COLO829 (cell line): ENCODE results near the gene ALK.

Experiments
- DNase-seq: peaks from one replicate; pipeline ENCODE4 v3.0.0; 2012; ENCODE audit warnings: low spot score

Gene ALK

DNA sequence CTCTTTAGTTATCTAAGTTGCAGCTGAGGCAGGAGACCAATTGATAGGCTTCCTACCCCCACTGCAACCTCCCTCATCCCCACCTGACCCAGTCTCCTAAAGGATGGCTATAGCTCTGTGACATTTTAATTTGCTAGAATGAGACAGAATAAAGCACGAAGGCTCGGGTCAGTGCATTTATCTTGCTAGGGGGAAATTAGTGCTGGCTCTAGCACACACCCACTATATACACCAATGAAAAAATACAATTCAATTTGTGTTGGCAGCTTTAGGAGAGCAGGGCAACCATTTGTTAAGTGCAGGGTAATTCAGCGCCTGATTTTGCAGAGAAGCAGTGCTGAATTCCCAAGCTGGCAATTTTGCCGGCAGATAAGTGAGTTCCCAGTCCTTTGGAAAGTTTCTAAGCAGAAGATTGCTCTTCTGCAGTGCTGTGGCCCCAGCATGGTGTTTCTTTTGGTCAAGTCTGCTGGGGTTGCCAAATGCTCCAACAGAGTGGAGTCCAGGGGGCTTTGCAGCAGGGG is 346.0 kb downstream of the ALK start:
- no peak for DNase-seq

DNA sequence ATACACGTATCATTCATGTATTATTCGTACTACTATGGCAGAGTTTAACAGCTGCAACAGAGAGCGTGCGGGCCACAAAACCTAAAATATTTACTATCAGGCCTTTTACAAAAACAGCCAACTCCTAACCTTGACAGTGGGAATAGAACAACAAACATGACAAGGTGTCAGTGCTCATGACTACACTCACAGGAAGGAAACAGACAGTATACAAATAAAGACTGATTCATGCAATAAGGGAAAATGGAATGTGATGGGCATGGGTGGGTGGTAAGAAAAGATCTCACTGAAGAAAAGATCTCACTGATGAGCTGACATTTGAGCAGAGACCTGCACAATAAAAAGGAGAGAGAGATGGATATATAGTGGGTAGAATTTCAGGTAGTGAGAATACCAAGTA is 347.8 kb downstream of the ALK start:
- DNase-seq = no peak

DNA sequence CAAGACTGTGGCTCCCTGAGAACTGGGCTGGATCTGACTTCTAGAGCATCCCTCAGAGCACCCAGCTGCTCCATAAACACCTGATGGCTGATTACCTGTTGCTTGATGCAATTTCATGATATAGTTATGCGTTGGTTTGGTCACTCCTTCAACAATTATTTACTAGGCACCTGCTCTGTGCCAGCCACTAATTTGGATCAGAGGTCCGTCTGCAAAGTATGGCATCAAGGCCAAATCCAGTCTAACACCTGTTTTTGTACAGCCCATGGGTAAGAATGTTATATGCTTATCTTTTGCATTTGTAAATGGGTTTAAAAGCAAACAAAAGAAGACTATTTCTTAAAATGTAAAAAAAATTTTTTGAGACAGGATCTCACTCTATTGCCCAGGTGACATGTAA is 348.2 kb downstream of the ALK start:
- no peak for DNase-seq

DNA sequence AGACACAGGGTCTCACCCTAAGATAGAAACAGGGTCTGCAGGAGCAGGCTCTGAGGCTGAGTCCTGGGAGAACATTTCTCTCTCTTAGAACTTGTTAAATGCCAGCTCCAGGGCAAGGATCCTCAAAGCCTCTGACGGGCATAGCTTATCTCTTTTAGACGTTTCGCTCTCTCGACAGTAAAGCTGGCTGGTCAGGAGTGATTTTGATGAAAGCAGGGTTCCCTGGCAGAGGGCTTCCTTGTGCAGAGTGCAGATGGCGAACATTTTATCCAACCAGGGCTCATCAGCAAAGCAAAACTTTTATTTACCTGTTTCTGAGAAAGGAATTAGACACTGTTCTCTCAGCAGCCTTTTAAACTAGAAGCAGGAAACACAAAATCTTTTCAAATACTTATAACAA is 350.8 kb downstream of the ALK start:
- DNase-seq = no peak

DNA sequence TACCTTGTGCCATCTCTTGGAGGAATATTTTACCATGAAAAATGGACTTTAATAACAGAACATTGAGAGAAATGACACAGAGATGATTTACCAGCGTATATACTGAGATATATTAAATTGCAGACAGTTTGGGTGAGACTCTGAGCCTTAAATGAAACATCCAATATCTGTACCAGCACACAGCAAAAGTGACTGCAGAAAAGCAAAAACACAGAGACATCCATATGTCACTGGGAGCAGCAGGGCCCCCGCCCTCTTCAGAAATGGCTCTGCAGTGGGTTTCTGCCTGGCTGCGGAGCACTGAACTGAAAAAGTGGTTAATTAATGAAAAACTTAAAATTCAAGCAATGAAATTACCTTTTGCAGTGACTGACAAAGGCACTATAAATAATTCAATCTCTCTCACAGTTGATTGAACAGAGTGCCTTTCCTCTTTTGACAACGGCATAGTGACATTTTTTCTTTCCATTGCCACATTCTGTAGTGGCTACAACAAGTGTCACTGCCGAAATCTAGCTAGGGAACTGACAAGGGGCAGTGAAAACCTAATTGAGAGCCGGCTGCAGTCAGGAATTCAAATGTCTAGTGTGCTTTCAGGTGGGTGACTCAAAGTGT is 353.4 kb downstream of the ALK start:
- DNase-seq = no peak

DNA sequence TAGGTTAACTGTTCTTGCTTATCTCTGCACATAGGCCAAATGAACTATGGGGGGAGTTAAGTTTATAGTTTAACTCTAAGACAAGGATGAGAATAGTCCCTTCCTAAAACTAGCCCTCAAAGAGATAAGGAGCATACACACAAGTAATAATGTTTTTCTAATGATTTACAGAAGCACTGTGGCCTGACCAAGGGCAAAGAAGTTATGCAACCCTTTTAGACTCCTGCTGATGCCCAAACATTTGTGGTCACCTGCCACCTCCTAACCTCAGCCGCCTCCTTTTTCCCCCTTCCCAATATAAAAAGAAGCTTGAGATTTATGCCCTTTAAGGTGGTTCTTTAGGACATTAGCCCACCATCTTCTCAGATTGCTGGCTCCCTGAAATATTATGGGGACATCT is 357.7 kb downstream of the ALK start:
- no peak for DNase-seq

DNA sequence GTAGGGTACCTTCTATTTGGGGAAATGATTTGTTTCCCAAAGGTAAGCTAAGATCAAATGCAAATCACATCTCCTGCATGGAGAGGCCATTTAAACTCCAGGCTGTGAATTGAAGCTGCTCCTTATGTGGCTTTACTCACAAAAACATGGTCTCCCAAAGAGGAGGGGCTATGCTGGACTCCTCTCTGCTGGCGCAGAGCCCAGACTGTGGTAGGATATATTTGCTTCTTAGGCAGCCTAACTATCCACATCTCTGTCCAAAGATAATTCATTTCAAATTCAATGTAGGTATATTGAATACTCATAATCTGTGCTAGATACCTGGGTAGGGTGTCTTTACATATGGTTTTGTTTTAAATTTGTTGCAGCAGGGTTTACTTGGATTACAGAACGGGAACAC is 358.5 kb downstream of the ALK start:
- DNase-seq = no peak

DNA sequence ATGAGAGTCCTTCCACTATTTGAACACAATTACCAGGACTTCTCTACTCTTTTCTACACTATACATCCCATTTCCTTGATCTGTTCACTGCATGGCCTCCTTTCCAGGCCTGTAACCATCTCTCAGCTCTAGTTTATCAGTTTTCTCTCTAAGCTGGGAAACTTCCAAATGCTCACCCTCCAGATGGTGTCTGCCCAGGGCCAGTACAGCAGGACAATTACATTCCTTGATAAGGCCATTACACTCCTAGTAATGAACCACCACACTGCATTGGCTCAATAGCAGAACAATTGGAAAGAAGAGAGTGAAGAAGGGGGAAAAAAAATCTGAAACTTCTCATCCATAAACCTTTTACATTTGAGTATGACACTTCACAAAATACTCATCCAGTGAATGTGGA is 359.1 kb downstream of the ALK start:
- DNase-seq = no peak

DNA sequence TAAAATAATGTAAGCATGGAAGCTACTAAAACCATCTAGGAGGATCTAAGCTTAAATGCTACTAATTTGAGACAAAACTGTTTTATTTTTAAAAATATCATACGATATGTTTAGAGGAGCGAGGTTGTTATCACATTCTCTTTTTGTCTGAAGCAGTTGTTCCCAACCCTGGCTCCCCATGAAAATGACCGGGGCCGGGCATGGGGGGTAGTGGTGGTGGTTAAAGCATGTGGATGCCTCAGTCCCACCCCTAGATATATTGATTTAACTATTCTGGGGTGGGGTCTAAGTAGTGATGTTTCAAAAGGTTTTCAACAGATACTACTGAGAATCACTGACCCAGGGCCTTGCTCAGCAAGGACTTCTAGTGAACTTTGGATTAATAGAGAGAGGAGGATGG is 359.8 kb downstream of the ALK start:
- no peak for DNase-seq

DNA sequence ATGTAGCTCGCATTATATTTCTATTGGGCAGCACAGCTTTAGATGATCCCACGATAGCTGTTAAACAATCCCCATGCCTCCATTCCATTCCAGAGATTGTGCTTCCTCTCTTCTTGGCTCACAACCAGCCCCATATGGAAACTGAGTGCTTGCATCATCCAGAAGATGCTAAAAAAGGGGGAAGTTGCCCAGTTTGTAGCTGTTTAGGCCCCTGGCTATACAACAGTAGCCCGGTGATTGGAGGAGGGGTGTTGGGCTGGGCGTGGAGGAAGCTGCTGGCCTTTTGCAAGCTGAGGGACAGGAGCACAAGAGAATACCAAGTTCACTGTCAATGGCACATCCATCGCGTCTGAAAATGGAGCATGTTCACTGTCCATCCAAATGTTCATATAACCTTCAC is 360.2 kb downstream of the ALK start:
- DNase-seq = no peak

DNA sequence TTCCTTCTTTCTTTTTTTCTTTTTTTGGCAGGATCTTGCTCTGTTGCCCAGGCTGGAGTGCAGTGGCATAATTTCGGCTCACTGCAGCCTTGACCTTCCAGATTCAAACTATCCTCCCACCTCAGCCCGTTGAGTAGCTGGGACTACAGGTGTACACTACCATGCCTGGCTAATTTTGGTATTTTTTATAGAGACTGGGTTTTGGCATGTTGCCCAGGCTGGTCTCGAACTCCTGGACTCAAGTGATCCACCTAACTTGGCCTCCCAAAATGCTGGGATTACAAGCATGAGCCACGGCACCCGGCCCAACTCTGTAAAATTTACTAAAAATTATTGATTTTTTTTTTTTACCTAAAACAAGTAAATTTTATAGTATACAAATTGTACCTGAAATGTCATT is 360.8 kb downstream of the ALK start:
- no peak for DNase-seq

DNA sequence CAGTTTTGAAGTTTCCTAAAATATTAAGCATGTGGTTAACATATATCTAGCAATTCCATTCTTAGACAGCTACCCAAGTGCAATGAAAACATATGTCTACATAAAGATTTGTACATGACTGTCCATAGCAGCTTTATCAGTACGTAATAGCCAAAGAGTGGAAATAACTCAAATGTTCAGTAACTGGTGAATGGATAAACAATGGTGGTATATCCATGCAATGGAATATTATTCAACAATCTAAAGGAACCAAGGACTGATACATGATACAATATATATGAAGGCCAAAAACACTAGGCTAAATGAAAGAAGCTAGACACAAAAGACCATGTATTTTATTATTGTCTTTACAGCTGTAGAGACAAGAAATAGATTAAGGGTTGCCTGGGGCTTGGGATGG is 361.4 kb downstream of the ALK start:
- DNase-seq = no peak

DNA sequence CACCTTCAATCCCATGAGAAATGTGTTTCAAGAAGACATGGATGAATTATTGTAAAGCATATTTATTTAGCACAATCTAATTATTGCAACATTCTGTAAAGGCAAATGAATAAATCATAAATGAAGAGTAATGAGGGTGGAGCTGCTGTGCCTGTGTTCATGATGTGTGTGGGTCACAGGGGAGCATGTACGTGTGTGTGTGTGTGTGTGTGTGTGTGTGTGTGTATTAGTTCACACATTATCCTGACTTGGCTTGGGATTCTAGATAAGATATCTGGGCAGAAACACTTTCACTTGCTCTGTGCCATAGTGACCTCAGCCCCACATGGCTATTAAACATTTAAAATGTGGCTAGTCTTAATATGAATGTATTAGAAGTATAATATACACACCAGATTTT is 361.8 kb downstream of the ALK start:
- no peak for DNase-seq

DNA sequence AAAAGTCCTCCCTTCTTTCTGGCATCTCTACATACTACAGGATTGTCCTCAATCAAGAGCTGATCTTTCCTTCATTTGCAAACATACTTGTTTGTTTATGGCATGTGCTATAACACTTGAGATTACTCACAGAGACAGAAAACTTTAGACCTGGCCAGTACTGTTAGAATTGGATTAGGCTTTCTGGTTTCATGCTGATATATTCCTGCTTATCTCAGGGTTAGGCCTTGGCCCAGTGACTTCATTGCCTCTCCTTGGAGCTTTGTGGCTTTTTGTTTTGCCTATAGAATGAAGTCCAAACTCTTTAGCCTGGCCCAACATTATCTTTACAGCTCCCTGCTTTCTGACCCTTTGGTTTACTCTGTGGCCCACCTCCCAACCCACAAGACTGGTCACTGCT is 363.3 kb downstream of the ALK start:
- no peak for DNase-seq

DNA sequence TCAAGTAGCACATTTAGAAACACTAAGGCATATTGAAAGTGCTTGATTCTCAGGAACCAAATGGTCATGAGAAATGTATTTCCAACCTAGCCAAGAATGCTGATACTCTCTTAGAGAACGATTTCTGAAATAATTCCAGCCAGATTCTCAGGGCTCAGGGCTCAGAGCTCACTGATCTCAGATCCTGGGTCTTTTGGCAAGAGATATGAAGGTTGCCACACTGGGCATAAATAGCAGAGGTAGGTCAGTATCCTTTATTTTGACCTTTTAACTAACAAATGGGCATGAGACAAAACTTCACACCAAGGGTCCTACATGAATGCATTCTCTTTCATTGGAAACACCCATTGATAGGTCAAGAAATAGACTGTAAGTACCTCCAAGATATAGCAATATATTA is 364.1 kb downstream of the ALK start:
- DNase-seq = no peak

DNA sequence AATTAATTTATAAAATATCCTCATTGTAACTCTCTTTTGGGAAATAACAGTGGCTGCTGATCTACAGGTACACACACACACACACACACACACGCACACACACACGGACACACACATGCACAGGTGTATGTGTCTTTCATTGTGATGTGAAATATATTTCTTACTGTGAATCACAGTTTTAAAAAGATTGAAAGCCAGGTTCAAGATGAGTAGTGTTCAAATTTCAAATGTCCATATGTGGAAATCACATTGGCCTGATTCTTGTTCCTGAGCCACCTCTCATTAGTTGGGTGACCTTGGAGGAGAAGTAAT is 372.4 kb downstream of the ALK start:
- DNase-seq = no peak

DNA sequence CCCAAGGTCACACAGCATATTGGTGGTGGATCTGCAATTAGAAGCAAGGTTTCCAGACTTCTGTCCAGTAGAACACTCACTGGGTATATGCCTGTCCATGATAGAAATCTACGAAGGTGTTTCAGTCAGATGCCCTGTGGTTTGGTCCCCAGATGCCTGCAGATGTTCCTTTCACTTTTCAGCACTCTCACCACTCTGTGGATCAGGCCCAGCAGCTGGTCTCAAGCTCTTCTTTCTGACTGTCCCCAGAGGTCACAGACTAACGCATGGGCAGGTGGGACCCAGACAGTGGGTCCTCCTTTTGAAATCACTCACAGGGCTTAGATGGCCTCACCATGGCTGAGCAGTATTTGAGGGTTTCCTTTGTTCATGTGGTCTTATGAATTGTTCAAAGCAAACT is 376.5 kb downstream of the ALK start:
- no peak for DNase-seq

DNA sequence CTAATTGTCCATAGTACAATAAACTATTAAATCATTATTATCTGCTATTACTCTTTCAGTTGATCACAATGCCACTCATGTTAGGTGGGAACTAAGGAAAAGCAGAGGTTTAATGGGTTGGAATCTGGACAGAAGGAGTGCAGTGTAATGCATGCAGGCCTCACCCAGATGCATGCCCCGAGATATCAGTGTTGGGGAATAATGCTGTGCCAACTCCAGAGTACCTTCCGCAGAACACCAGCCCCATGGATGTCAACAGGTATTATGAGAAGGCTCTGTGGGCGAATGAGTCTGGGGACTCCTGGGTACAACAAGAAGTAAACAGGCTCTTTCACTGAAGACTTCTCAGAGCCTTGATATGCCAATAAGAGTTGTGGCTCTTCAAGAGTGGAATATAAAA is 377.4 kb downstream of the ALK start:
- DNase-seq = no peak

DNA sequence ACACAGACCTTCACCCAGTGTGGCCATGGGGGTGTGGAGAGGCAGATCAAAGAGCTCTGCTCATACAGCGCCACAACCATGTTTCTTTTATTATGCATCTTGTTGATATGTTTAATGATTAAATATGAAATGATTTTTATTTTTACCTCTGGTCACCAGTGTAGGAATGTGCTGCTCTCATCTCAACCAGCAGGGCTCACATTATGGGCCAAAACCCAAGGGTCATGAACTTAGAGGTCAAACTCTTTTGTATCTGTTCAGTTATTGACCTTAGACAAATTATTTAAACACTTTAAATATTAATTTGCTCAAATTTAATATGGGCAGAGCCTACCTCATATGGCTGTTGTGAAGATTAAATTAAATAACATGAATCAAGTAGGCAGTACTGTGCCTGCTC is 386.2 kb downstream of the ALK start:
- no peak for DNase-seq

DNA sequence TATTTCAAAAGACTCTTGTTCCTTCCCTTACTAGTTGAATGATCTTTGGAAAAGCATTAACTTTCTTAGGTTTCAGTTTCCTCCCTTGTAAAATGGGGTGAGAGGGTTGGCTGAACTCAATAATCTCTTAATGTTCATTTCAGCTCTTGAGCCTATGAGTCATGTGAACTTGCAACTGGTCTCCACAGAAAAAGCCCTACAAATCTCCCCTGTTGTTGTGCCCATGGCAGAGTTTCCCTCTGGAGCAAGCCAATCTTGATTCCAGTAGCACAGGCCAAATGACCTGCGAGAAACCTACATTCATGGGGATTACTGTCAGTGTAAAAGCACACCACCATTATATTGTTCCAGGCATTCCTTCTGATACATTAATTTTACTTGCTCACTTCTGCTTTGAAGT is 388.9 kb downstream of the ALK start:
- DNase-seq = no peak

DNA sequence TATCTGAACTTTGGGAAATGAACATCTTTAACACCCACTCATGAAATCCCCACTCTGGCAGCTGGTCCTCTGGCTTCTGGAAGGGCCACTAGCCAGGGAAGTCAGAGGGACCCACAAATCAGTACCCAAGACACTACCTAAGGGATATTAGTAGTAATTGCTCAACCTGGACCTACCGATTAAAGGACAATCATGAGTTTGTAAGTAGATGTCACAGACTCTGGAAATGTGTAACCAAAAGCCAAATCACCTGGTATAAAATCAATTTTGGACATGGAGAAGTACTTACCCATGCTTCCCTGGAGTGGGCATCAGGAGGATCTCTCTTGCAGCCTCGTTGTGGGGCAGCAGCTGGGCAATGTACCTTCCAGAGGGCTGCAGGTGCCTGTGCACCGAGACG is 389.8 kb downstream of the ALK start:
- no peak for DNase-seq

DNA sequence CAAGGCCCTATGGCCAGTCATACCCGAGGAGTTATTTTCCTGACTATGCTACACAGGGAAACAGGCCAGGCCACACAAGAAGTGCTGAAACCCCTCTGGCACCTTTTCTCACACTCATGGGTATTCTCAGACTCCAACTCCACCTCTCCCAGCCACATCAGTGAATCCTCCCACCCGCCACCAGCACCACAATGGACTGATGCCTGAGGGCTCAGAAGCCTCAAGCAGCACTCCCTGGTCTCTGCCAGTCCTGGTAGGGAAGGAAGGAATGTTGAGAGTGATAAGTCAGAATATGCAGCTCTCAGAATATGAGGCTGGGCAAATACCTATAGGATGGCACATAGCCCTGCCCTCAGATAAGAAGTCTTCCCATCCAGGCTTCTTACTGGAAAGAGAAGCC is 391.1 kb downstream of the ALK start:
- DNase-seq = no peak

DNA sequence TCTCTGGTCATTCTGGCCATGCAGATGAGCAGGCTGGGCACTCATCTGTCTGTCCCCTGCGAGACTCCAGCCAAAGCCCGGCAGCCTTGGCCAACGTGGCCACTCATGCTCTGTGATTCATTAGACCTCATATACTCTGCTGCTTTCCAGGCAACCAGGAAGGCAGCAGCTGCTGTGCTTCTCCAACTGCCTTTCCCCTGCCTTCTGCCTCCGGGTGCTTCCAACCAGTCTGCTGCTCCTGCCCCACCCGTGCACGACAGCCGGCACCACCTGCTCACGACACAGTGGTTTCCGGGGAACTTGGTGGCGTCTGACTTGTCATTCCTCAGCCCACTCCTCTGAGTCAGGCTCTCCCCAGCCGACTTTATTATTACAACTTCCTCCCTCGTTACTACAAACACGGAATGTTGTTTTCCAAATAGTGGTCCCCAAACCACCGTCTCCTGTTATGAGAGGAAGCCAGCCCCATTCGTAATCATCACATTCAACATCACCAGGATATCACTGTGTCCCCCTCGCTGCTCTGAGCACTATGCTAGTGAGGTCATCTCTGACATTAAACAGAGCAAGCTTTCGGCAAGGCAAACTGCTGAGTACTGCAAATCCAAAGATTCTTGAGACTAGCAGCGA is 392.4 kb downstream of the ALK start:
- no peak for DNase-seq

DNA sequence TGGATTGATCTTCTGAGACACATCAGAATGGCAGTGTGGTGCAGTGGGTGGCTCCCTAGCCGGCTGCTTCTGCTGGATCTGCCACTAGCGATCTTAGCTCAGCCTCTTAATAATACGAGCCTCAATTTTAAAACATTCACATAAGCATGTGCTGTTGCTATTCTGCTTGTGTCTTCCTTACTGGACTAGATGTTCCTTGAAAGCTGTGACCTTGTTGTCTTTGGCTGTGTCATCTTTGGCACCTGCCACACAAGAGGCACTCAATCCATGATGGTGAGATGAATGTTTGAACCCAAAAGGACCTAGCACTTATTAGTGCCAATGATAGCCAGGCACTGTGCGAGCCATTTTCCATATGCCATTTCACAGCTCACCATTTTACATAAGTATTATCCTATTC is 393.0 kb downstream of the ALK start:
- DNase-seq = no peak

DNA sequence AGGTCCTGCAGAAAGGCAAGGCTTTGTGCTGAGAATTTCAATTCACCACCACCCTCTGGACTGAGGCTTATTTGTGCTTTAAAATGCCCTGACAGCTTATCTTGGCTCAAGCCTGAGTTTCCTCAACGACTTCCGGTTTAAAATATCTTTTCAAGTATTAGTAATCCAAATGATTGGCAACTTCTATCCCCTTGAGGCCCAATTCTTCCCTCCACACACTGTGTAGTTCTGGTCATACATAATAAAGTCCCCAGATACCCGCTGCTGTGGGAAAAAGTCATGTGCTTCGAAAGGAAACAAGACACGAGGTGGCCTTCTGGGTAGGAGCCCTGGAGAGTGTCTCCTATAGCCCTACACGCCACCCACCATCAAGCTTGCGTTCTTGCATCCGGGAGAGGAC is 393.4 kb downstream of the ALK start:
- DNase-seq = peak; percentile 18
